Spleen (tissue), 7 donors: ENCODE data around the gene LTBR.

Source experiments
- POLR2A ChIP-seq, 3 donors: fragments of 450-650 bp; IDR thresholded peaks; one replicate each; pipeline ENCODE4 v1.5.1; 2017; ENCODE audit warnings: antibody characterized with exemption in 3 of 3, mild to moderate bottlenecking in 1 of 3
- TF ChIP-seq, protein P1 (sequence below), 11 experiments: fragments of 200-600 bp in 7 of 11; fragments of 450-650 bp in 4 of 11; sonication (generic) in 4 of 11; IDR thresholded peaks in 8 of 11; conservative IDR thresholded peaks in 3 of 11; 1 replicate in 7 of 11; 2 replicates in 4 of 11; pipeline versions ENCODE4 v1.4.0 to v1.8.0; 2016 to 2021; ENCODE audit warnings: antibody characterized with exemption in 11 of 11, inconsistent platforms in 4 of 11, mild to moderate bottlenecking in 1 of 11
- donor health status: DM: no; HTN: no; CAD: no; lungs with moderate emphysema.
- donor health status: DM: no; HTN: no; CAD: no.
- donor health status: DM: no; HTN: no; CAD: no.

DNA sequence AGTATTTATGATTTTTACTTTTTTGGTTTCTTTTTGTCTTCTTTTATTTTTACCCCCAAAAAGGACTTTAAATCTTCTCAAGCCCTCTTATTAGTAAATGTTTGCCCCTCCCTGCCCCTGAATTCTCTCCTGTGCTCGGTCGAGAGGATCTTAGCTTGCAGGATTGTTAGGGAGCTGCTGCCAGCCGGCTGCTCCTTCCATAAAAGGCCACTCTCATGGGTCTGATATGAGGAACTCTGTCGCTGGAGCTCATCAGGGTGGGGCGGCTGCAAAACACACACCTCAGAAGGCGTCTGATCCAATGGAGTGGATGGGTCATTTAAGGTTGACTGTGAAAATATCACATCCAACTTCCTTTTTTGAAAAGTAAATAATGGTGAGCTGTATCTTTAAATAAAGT, 8.5 kb downstream of the LTBR start:
- TF ChIP-seq, protein P1, sequence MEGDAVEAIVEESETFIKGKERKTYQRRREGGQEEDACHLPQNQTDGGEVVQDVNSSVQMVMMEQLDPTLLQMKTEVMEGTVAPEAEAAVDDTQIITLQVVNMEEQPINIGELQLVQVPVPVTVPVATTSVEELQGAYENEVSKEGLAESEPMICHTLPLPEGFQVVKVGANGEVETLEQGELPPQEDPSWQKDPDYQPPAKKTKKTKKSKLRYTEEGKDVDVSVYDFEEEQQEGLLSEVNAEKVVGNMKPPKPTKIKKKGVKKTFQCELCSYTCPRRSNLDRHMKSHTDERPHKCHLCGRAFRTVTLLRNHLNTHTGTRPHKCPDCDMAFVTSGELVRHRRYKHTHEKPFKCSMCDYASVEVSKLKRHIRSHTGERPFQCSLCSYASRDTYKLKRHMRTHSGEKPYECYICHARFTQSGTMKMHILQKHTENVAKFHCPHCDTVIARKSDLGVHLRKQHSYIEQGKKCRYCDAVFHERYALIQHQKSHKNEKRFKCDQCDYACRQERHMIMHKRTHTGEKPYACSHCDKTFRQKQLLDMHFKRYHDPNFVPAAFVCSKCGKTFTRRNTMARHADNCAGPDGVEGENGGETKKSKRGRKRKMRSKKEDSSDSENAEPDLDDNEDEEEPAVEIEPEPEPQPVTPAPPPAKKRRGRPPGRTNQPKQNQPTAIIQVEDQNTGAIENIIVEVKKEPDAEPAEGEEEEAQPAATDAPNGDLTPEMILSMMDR (IDR thresholded peaks at IDR 0.05 in 8 of 11, conservative IDR thresholded peaks at IDR 0.05 in 3 of 11) = no peak
- no peak for TF ChIP-seq POLR2A (IDR thresholded peaks at IDR 0.05)
